Hair follicle dermal papilla cell (primary cell): ENCODE results near the gene THSD1. TPM values are rescaled to one million over a fixed set of nuclear protein-coding genes. Genes with fewer than 3 reads are reported as not detected.

Experiments
- small RNA-seq: library from RNA; depleted of rRNA; stranded (forward); fragments of <200 nt; gene quantifications from one replicate; pipeline ENCODE3, GENCODE V24; 2012
- total RNA-seq: library from RNA; depleted of rRNA; stranded (reverse); fragments of >200 nt; gene quantifications from 2 replicates; pipeline ENCODE4 v1.2.3, GENCODE V29; 2012

THSD1 gene
- 3.5 and 6.0 TPM in 2 replicates for total RNA-seq

GRCh38 chr13:52405767-52406494 is at the start of gene THSD1:
TSS of gene THSD1 (minus strand) at chr13:52406172. CDS start at chr13:52402600, 3,572 bp downstream.

GRCh38 chr13:52454820-52455676 is 49.1 kb upstream of the THSD1 start, which contains the start of gene CKAP2:
TSS of gene CKAP2 (plus strand) at chr13:52455478. CDS start at chr13:52455557, 79 bp downstream.

GRCh38 chr13:52450012-52450792 is 44.2 kb upstream of the THSD1 start, which contains the start of gene VPS36:
TSS of gene VPS36 (minus strand) at chr13:52450634. CDS start at chr13:52450594, 40 bp downstream.

Small RNAs within 50 kb of the gene (small RNA-seq; reads per million reads assigned to genes)
- gene RNY4P24: not detected

Other genes with a start within 250 kb of the THSD1 start
- 9.2 and 14.6 TPM in 2 replicates for gene NEK3, start 246.6 kb downstream of the THSD1 start, total RNA-seq
- 36.7 and 38.9 TPM in 2 replicates for gene VPS36, start 44.5 kb upstream of the THSD1 start, total RNA-seq
- 8.5 and 9.7 TPM in 2 replicates for gene CKAP2, start 49.3 kb upstream of the THSD1 start, total RNA-seq
- 2.2 and 2.4 TPM in 2 replicates for gene HNRNPA1L2, start 236.3 kb upstream of the THSD1 start, total RNA-seq
- gene SUGT1, start 246.7 kb upstream of the THSD1 start, total RNA-seq: 32.8 and 37.9 TPM in 2 replicates